Measurements from ENCODE around the gene THOC2.
"Not testable (repeated sequence)": the region's sequence is repeated elsewhere in the genome, so short reads cannot be mapped to it uniquely, and the experiment has no call there.

The THOC2 gene

DNA sequence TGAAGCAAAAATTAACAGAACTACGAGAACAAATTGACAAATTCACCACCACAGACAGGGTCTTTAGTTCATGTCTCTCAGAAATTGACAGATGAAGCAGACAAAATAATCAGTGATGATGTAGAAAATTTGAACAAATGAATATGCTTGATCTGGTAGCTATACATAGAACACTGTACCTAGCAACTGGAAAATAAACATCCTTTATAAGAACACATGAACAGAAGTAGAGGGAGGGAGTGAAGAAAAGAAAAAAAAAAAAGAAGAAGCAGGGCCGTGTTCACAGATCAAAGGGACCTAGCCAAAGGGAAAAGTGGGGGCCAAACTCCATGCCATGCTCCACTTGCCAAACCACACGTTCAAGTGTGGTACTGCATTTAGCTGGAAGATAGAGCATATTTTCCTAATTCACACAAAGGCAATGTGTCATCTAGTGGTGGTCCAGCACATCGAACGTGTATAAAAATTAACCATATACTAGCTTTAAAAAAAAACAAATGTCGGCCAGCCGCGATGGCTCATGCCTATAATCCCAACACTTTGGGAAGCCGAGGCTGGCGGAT, 5.6 kb upstream of the THOC2 start:
- no peak for DNase-seq (ENCODE audit: low read depth, low spot score)

DNA sequence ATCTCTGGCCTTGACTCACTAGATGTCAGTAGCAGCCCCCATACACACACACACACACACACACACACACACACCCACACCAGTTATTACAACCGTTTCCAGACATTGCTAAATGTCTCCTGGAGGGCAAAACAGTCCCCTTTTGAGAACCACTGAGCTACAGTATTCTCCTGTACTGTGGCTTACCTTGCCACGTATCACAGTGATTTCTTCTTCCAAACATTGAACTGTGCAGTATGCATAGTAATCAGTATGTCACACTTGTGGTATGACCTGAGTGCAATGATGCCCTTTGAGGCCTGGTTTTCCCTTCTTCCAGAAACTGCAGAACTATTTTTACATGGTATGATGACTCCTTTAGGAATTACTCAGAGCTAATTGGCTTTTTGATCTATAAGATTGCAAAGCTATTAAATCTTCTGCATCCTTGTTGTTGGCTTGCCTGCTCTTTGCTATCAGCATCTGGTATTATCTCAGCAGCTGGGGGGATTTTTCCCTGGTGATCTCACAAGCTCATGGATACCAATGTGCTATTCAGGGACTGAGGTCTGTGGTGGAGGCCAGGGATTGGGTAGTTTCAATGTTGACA, 3.6 kb upstream of the THOC2 start:
- no peak for DNase-seq (ENCODE audit: low read depth, low spot score)

DNA sequence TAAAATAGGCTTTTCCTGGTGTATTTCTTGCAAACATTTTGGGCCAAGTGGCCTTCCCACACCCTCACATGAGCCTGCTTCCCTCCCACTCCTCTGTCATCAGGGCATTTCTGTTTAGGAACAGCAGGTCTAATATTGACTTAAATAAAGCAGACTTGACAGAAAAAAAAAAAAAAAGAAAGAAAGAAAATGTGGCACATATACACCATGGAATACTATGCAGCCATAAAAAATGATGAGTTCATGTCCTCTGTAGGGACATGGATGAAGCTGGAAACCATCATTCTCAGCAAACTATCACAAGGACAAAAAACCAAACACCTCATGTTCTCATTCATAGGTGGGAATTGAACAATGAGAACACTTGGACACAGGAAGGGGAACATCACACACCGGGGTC, 2.3 kb upstream of the THOC2 start:
- not testable (repeated sequence) for DNase-seq (ENCODE audit: low read depth, low spot score)

DNA sequence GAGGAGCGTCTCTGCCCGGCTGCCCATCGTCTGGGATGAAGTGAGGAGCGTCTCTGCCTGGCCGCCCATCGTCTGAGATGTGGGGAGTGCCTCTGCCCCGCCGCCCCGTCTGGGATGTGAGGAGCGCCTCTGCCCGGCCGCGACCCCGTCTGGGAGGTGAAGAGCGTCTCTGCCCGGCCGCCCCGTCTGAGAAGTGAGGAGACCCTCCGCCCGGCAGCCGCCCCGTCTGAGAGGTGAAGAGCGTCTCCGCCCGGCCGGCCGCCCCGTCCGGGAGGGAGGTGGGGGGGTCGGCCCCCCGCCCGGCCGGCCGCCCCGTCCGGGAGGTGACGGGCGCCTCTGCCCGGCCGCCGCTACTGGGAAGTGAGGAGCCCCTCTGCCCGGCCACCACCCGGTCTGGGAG, 1.2 kb upstream of the THOC2 start:
- DNase-seq (ENCODE audit: low read depth, low spot score): not testable (repeated sequence)

DNA sequence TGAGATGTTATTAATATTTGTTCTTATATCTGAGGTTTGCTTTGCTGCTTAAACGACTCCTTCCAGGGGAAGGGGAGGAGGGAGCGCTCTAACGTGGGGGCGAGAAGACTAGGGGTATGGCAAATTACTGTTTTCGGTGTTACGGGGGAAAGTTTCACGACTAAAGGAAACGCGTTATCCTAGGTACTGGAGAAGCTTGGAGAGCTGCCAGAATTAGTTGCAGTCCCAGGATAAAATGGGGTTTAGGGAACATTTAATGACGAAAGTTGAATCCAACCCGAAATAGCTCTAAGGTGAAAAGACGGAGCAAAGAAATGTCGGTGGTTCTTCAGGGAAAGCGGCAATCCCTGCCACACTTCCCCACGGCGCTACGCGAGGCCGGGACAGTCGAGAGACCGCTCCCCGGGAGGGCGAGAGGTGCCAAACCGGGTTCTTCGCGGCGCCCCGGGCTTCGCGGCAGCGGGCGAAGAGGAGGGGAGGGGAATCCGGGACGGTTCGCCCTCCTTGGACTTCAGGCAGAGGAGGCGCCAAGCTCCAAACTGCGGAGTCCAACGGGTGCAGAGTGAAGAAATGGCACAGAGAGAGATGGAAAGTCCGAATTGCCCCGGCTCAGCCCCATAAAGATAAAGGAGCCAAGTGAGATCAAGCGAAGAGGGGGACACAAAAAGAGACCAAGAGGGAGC, 724 bp downstream of the THOC2 start:
- no peak for DNase-seq (ENCODE audit: low read depth, low spot score)

DNA sequence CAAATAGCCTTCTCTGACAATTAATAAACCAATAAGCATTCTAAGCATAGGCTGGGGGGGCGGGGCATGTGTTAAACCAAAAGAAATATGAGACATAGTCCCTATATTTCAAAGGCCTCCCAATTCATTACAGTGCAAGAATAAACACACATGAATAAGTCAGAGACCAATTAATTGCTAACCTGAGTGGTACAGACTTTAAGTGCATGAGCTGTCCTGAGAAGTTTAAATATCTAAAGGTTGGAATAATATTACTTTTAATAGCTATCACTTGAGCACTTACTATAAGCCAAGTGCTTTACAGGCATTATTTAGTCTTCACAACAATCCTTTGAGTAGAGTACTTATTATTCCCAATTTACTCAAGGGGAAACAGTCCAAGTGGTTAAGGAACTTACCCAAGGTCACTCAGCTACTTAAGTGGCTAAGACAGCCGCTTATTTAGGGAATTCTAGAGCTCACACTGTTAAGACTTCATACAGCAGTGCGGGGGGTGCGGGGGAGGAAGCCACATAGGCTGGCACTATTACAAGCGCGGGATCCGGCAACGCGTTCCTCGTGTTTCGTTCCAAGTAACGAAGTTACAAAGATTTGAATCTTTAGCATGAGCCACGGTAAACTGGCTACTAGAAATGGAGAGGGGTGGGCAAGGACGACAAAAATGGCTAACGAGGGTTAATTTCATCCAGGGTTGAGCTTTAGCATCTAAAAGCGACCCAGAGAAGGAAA, 1.4 kb downstream of the THOC2 start:
- DNase-seq (ENCODE audit: low read depth, low spot score): no peak

DNA sequence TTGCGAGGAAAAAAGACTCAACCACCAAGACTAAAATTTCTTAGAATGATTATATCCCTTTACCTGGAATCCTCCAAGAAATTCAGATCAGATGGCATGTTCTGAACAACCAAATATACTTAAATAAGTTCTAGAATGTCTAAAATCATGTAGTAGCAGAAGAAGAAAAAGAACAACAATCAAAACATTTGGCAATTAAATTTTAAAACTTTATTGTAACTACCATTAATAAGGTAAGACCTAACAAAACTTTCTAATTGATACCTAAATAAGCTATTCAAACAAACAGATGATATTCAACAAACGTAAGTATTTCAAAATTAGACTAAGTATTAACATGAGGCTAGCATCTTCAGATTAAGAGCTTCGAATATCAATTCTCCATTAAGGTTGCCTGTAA, 4.3 kb downstream of the THOC2 start:
- no peak for DNase-seq (ENCODE audit: low read depth, low spot score)

DNA sequence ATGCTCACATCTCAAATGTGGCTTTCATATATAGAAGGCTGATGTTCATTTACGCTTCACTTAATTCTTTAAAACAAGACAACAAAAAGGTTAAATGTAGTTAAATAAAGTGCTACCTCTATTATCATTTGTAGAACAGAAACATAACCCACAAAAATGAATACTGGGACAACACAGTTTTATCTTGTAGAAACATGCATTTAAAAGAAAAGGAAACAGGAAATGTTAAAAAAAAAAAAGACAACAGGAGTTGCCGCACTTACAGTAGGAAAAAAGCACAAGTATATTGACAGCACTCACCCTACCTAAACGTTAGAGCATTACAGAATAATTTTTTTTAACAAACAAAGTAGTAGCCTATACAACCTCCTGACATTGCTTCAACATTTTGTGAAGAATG, 4.8 kb downstream of the THOC2 start:
- DNase-seq (ENCODE audit: low read depth, low spot score): no peak

DNA sequence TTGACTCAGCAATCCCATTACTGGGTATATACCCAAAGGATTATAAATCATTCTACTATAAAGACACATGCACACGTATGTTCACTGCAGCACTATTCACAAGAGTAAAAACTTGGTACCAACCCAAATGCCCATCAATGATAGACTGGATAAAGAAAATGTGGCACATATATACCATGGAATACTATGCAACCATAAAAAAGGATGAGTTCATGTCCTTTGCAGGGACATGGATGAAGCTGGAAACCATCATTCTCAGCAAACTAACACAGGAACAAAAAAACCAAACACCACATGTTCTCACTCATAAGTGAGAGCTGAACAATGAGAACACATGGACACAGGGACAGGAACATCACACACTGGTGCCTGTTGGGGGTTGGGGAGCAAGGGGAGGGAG, 10.7 kb downstream of the THOC2 start:
- not testable (repeated sequence) for DNase-seq (ENCODE audit: low read depth, low spot score)

DNA sequence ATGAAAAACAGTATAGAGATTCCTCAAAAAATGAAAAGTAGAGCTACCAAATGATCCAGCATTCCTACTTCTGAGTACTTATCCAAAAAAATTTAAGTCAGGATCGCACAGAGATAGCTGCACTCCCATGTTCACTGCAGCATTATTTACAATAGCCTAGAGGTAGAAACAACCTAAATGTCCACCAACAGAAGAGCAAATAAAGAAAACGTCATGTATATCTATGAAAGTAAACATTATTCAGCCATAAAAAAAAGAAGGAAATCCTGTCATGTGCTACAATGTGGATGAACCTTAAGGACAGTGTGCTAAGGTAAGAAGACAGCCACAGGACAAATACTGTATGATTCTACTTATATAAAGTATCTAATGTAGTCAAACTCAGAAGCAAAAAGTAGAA, 12.4 kb downstream of the THOC2 start:
- DNase-seq (ENCODE audit: low read depth, low spot score): no peak

DNA sequence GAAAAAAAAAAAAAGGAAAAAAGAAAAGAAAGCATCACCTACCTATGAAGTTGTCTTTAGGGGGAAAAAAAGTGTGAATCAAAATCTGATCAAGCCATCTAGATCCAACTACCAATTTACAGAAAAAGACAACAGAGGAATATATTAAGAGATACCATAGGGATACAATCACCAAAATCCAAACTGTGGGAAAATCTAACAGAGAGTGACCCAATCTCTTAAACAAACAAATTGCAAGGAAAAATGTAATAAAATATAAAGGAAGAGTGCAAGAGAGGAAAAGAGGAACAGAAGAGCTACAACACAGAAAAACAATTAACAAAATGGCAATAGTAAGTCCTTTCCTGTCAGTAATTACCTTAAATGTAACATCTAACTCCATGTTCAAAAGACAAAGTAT, 19.0 kb downstream of the THOC2 start:
- DNase-seq (ENCODE audit: low read depth, low spot score): no peak

DNA sequence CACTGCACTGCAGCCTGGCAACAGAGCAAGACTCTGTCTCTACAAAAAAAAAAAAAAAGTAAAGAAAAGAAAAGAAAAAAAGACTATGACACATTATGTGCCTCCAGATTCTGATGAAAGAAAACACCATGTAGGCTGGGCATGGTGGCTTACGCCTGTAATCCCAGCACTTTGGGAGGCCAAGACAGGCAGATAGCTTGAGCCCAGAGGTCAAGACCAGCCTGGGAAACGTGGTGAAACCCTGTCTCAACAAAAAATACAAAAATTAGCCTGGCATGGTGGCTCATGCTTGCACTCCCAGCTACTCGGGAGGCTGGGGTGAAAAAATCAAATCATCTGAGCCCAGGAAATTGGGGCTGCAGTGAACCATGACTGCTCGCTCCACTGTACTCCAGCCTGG, 19.4 kb downstream of the THOC2 start:
- DNase-seq (ENCODE audit: low read depth, low spot score): no peak

DNA sequence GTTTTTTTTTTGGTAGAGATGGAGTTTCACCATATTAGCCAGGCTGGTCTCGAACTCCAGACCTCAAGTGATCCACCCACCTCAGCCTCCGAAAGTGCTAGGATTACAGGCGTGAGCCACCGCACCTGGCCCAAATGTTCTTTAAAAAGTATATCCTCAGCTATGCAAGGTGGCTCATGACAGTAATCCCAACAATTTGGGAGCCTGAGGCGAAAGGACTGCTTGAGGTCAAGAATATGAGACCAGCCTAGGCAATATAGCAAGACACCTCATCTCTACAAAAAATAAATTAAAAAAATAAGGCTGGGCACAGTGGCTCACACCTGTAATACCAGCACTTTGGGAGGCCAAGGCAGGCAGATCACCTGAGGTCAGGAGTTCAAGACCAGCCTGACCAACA, 21.7 kb downstream of the THOC2 start:
- DNase-seq (ENCODE audit: low read depth, low spot score): not testable (repeated sequence)

DNA sequence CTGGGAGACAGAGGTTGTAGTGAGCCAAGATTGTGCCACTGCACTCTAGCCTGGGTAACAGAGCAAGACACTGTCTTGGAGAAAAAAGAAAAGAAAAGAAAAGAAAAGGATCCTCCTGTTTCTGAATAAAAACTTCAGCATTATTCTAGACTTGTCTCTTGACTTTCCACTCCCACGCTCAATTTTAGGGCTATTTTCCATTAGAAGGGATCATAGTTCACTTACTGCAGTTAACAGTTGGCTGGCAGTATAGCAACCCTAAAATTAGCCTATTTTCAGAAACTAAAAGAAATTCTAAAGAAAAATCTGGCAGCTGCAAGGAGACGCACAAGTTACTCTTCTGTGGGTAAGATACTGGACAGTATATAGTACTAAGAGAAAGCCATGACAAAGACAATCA, 28.1 kb downstream of the THOC2 start:
- no peak for DNase-seq (ENCODE audit: low read depth, low spot score)

DNA sequence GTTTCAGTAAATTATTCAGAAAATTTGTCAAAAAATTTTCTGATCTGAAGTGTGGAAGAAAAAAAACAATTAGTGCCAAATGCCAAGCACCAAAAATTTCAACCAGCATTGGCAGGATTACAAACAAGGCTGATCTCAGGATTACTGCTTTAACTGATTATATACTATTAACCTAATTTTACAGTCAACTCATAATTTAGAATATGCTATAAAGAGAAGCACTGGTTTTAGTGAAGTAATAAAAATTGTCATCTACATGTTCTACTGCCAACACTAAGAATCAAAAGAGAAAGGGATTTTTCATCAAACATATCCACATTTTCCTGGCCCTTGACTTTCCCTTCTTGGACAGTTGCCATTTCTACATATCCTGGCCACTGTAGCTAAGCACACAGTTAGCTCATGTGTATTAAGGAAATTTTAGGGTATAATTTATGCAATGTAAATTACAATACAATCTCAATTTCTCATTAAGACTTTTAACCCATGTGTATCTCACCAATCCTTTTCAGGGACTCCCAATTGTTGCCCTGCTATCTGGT, 33.8 kb downstream of the THOC2 start:
- no peak for DNase-seq (ENCODE audit: low read depth, low spot score)

DNA sequence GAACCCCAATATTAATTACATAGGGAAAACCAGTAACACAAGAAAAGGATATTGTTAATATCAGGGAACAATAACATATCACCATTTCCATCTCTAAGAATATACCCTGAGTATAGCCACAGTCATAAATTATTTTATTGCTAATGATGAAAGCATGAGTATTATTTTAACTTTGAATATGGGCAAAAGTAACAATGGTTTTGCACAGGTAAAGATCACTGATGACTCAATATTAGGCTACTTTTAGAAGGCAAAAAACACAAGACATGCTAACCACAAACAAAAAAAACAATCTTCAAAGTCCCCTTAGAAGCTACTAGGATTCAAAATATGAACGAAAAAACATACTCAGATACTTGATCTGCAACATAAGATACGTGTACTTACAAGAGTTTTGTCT, 36.5 kb downstream of the THOC2 start:
- DNase-seq (ENCODE audit: low read depth, low spot score): no peak

DNA sequence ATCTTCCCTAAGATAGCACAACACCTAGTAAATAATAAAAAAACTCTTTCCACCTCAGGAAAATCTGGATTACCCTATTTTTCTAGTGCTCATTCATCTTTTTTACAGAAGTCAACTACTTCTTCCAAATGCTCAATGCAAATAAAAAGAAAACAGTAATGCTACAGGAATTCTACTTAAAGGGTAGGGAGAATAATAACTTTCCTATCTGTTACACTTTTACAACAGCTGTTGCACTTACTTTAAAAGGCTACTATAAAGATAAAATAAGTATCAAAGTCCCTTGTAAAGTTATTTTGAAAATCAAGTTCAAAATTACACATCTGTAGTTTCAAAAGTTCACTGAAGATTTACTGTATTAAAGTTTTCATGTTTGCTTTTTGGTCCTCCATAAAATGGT, 37.6 kb downstream of the THOC2 start:
- DNase-seq (ENCODE audit: low read depth, low spot score): no peak

DNA sequence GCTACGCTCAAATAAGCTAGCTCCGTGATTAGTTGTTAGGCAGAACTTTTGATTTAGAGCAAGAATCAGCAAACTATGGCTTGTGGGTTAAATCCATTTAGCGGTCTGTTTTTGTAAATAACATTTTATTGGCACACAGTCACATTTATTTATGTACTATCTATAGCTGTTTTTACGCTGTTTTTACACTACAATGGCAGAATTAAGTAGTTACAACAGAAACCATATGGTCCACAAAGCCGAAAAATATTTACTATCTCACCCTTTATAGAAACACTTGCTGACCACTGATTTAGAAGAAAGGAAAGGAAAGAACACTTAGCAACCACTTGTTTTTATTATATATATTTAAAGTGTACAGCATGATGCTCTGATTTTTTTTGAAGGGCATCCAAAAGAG, 41.1 kb downstream of the THOC2 start:
- DNase-seq (ENCODE audit: low read depth, low spot score): no peak

DNA sequence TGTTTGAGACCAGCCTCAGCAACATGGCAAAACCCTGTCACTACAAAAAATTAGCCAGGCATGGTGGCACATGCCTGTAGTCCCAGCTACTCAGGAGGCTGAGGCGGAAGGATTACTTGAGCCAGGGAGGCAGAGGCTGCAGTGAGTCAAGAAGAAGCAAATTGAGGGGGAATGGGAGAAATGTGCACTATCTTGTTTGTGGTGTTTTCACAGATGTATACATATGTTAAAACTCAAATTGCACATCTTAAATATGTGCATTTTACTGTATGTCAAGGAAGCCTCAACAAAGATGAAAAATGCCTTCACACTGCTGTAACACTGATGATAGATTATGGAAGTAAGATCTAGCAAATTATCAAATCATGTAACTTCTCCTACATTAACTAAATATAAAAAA, 44.3 kb downstream of the THOC2 start:
- no peak for DNase-seq (ENCODE audit: low read depth, low spot score)

DNA sequence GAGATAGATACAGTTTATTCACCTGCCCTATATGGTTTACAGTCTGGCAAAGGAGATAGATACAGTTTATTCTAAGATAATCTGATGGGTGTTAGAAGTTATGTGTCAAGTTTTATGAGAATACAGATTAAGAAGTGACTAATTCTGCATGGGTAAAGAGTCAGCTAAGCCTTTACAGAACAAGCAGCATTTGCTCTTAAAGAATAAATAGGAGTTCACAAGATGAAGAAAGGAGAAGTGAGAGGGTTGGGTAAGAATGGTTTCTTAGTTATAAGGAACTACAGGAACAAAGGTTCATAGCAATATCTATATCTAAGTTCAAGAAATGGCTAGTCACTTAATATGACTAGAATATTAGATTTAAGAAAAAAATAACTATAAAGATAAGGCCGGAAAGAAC, 47.6 kb downstream of the THOC2 start:
- DNase-seq (ENCODE audit: low read depth, low spot score): no peak

DNA sequence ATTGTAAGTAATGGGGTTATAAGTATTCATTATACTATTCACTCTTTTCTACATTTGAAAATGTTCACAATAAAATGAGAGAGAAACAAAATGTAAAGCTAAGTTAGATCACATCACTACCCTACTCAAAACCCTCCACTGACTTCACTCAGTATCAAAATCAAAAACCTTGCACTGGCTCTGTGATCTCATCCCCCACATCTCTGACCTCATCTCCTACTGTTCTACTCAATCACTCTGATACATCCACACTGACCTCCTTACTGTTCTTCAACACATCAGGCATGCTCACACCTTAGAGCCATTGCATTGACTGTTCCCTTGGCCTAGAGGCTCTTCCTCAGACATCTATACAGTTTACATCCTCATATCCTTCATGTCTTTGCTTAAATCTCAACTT, 50.7 kb downstream of the THOC2 start:
- no peak for DNase-seq (ENCODE audit: low read depth, low spot score)

DNA sequence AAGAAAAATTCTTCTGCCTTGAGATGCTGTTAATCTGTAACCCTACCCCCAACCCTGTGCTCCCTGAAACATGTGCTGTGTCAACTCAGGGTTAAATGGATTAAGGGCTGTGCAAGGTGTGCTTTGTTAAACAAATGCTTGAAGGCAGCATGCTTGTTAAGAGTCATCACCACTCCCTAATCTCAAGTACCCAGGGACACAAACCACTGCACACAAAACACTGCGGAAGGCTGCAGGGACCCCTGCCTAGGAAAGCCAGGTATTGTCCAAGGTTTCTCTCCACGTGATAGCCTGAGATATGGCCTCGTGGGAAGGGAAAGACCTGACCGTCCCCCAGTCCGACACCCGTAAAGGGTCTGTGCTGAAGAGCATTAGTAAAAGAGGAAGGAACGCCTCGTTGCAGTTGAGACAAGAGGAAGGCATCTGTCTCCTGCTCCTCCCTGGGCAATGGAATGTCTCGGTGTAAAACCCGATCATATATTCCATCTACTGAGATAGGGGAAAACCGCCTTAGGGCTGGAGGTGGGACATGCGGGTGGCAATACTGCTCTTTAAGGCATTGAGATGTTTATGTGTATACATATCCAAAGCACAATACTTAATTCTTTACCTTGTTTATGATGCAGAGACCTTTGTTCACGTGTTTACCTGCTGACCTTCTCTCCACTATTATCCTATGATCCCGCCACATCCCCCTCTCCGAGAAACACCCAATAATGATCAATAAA, 53.0 kb downstream of the THOC2 start:
- not testable (repeated sequence) for DNase-seq (ENCODE audit: low read depth, low spot score)

Measured in activated naive CD8-positive, alpha-beta T cell treated with anti-CD3 and anti-CD28 coated beads, Interleukin-2, amount 50 U/mL, for 16 hours (primary cell).